ENCODE data around the gene CPS1. TPM values are rescaled to one million over a fixed set of nuclear protein-coding genes. Genes with fewer than 3 reads are reported as not detected.

The CPS1 gene
- 1 to 10 TPM; 1.2 to 5.3 (median 1.9) TPM for total RNA-seq
- 1 to 10 TPM in 1 of 2 donors, under 1 TPM in 1; 0.61 to 1.2 TPM for polyA plus RNA-seq
- long read RNA-seq, donor 1, full-length matches to known transcripts: 1 of 1 reads
- long read RNA-seq, donor 1, partial matches to known transcripts: 0 of 1 reads
- long read RNA-seq, donor 1, other reads (novel, unspliced or antisense): 0 of 1 reads
- long read RNA-seq, donor 2, partial matches to known transcripts: 0 of 1 reads
- long read RNA-seq, donor 2, other reads (novel, unspliced or antisense): 1 of 1 reads
- long read RNA-seq, donor 3, partial matches to known transcripts: 1 of 1 reads
- long read RNA-seq, donor 3, other reads (novel, unspliced or antisense): 0 of 1 reads

DNA sequence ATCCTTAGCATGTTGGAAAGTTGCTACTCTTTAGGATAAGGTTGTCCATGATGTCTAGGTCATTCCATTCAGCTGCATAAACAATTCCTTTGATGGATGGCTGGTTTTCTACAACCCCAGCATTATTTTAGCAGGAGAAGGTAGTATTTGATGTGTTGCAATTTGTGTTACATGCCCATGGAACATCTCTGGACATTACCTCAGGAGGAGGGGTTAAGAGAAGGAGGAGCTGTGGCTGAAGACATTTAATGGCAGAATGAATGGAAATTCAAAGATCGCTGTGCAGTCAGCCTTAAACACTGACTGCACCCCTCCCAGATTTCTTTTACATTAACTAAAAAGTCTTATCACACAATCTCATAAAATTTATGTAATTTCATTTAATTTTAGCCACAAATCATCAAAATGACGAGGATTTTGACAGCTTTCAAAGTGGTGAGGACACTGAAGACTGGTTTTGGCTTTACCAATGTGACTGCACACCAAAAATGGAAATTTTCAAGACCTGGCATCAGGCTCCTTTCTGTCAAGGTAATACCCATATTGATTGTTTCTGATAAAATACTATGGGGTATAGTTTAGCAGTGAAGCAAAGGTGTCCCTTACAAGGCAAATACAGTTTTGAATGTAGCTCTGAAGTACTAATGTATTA is at the start of gene CPS1:
TSS of gene CPS1 (plus strand) at position 271 of the 652 bp plus-strand sequence. CDS start at position 406, 135 bp downstream.
- H3K27ac ChIP-seq: no peak within 1 kb of the TSS
- ATAC-seq: no peak
- H3K4me3 ChIP-seq: no peak within 1 kb of the TSS
- no peak for DNase-seq
- no peaks in the 10 kb centered on the region for H3K9me3 ChIP-seq
- H3K4me1 ChIP-seq: peaks cover 0 to 12% (median 0%) of the 10 kb centered on the region in 12 donors
- H3K36me3 ChIP-seq: no peaks in the 10 kb centered on the region
- TF ChIP-seq POLR2A (IDR thresholded peaks at IDR 0.05): no peak
- no peak for TF ChIP-seq CTCF (IDR thresholded peaks at IDR 0.05)
- no peaks in the 10 kb centered on the region for H3K27me3 ChIP-seq
- intact Hi-C loops (cut with DNase I): no loop called here
- 76 to 85% (median 80%) methylated on average over 2 of the region's 2 CpGs for WGBS, 4 donors

GRCh38 chr2:210515911-210516310 is 40.5 kb upstream of the CPS1 start:
- peaks cover 0 to 23% (median 3%) of the 10 kb centered on the region in 12 donors for H3K9me3 ChIP-seq
- no peak overlapping the region for H3K4me3 ChIP-seq
- H3K36me3 ChIP-seq: no peaks in the 10 kb centered on the region
- H3K27me3 ChIP-seq: no peaks in the 10 kb centered on the region
- no peak overlapping the region for H3K27ac ChIP-seq
- no peaks in the 10 kb centered on the region for H3K4me1 ChIP-seq
- intact Hi-C loops (cut with DNase I): no loop called here
- ATAC-seq: no peak
- 52 to 87% (median 67%) methylated on average over 2 of the region's 2 CpGs for WGBS, 4 donors
- DNase-seq: no peak
- no peak for TF ChIP-seq CTCF (IDR thresholded peaks at IDR 0.05)
- TF ChIP-seq POLR2A (IDR thresholded peaks at IDR 0.05): no peak

- intact Hi-C loops (cut with DNase I): no loop called here
Measured at GRCh38 chr2:210517264-210517663, 39.1 kb upstream of the CPS1 start.

More at GRCh38 chr2:210517264-210517663, 39.1 kb upstream of the CPS1 start:
- no peaks in the 10 kb centered on the region for H3K36me3 ChIP-seq
- ATAC-seq (no peak), DNase-seq (no peak)
- no peak for TF ChIP-seq POLR2A (IDR thresholded peaks at IDR 0.05)
- TF ChIP-seq CTCF (IDR thresholded peaks at IDR 0.05): no peak
- no peaks in the 10 kb centered on the region for H3K4me1 ChIP-seq
- no peak overlapping the region for H3K4me3 ChIP-seq
- no peaks in the 10 kb centered on the region for H3K27me3 ChIP-seq
- peaks cover 0 to 18% (median 3%) of the 10 kb centered on the region in 12 donors for H3K9me3 ChIP-seq
- WGBS, 4 donors: 86 to 94% (median 90%) methylated on average over 4 of the region's 4 CpGs
- H3K27ac ChIP-seq: no peak overlapping the region
